Measurements from ENCODE around the gene TANK. TPM values are rescaled to one million over a fixed set of nuclear protein-coding genes. Genes with fewer than 3 reads are reported as not detected.
A peak's percentile ranks its signal among the peaks of the same experiment; 100 is the strongest.
"Not testable (repeated sequence)": the region's sequence is repeated elsewhere in the genome, so short reads cannot be mapped to it uniquely, and the experiment has no call there.

Gene TANK
- total RNA-seq, 1 donor from 2014 or later = 34.4 TPM

DNA sequence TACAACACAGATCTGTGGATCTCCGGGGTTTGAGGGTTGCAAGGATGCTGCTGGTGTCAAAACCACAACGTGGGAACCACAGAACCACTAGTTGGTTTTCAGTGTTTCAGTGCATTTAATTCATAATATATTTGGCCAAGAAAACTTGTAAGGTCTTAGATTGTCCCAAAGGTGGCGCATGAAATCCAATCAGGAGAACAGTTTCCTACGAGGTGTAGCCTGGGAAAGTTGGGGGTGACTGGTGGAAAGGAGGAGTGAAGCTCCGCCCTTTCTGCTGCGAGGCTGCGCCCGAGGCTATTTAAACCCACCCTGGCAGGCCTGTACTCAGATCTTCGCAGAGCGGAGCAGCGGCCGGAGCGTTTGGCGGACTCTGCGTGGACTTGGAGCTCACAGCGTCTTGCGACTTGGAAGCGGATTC, 120.7 kb downstream of the TANK start:
- H3K36me3 Mint-ChIP-seq; H3K27me3 Mint-ChIP-seq; H3K4me1 Mint-ChIP-seq (ENCODE audit: unreplicated experiment); H3K9me3 Mint-ChIP-seq; H3K27ac Mint-ChIP-seq; H3K4me3 Mint-ChIP-seq: not testable (repeated sequence)
- DNase-seq (ENCODE audit: extremely low spot score, unreplicated experiment) = peak; percentile 96
- TF ChIP-seq, protein P1, sequence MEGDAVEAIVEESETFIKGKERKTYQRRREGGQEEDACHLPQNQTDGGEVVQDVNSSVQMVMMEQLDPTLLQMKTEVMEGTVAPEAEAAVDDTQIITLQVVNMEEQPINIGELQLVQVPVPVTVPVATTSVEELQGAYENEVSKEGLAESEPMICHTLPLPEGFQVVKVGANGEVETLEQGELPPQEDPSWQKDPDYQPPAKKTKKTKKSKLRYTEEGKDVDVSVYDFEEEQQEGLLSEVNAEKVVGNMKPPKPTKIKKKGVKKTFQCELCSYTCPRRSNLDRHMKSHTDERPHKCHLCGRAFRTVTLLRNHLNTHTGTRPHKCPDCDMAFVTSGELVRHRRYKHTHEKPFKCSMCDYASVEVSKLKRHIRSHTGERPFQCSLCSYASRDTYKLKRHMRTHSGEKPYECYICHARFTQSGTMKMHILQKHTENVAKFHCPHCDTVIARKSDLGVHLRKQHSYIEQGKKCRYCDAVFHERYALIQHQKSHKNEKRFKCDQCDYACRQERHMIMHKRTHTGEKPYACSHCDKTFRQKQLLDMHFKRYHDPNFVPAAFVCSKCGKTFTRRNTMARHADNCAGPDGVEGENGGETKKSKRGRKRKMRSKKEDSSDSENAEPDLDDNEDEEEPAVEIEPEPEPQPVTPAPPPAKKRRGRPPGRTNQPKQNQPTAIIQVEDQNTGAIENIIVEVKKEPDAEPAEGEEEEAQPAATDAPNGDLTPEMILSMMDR (conservative IDR thresholded peaks at IDR 0.05) = peak; percentile 21

DNA sequence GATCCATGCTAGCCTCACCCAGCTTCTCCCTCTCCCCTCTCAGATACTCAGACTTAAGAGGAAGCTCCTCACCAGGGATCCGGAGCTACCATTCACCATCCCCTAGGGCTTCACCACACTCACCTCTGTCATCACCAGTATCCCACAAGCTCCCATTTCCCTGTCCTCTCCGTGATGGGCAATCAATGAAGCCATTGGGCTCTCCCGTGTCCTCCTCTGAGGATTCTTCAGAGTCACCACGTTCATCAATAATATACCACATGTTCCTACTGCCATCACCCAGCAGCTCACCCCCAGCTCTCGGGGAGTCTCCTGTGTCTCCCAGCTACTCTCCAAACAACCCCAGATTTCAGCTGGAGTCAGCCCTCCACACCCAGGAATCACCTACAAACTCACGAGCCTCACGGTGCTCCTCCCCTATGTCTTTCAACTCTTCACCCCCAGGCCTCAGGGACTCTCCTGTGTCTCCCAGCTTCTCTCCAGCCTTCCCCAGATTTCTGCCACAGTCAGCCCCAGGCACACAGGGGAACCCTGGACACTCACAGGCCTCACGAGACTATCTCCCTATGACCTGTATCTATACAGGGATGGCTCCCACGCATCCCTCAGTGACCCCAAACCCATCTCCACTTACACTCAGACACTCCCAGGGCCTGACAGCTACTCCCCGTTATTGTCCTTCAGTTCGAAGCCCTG, 121.5 kb downstream of the TANK start:
- not testable (repeated sequence) for H3K27ac Mint-ChIP-seq, H3K4me3 Mint-ChIP-seq
- peak; percentile 79 for DNase-seq (ENCODE audit: extremely low spot score, unreplicated experiment)

DNA sequence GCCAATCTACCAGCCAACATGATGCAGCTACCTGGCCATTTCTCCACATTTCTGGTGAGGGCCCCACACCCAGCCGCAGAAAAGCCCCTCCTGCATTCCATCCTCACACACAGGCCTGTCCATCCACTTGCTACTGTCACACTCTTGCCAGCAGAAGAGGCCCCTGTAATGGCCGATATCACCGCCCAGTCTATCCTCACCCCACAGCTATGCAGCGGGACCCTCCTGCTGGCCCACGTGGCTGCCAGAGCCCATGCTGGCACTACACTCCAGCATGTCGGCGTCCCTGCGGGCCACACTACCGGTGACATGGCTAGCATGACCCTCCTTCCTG, 122.0 kb downstream of the TANK start:
- not testable (repeated sequence) for H3K4me1 Mint-ChIP-seq (ENCODE audit: unreplicated experiment); DNase-seq (ENCODE audit: extremely low spot score, unreplicated experiment); H3K4me3 Mint-ChIP-seq; H3K9me3 Mint-ChIP-seq; H3K27ac Mint-ChIP-seq; H3K27me3 Mint-ChIP-seq; H3K36me3 Mint-ChIP-seq

More for the DNA sequence above, 121.5 kb downstream of the TANK start:
- not testable (repeated sequence) for H3K9me3 Mint-ChIP-seq; H3K36me3 Mint-ChIP-seq; H3K4me1 Mint-ChIP-seq (ENCODE audit: unreplicated experiment); H3K27me3 Mint-ChIP-seq

DNA sequence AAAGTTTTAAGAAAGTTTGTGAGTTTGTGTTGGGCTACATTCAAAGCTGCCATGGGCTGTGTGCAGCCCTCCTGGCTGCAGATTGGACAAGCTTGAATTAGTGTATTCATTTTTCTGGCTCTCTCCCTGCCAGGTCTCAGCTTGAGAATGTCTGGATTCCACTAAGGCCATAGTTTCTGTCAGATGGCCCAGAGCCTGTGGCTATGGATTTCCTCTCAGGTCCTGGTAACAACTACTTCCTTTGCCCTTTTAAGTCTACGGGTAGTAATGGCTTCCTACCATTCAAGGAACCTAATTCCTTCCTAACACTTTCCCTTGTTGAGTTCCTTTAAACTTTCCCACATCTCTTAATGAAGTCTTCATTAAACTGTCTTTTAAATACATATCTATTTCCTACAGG, 123.7 kb downstream of the TANK start:
- H3K27ac Mint-ChIP-seq = no peak overlapping the region
- H3K36me3 Mint-ChIP-seq = no peaks in the 10 kb centered on the region
- H3K4me3 Mint-ChIP-seq = no peak overlapping the region
- DNase-seq (ENCODE audit: extremely low spot score, unreplicated experiment) = no peak
- TF ChIP-seq, protein P1 (conservative IDR thresholded peaks at IDR 0.05) = no peak
- H3K9me3 Mint-ChIP-seq = no peaks in the 10 kb centered on the region
- H3K4me1 Mint-ChIP-seq (ENCODE audit: unreplicated experiment) = no peaks in the 10 kb centered on the region
- peaks cover 8% of the 10 kb centered on the region for H3K27me3 Mint-ChIP-seq

Other genes starting within 250 kb of the TANK start
- gene PSMD14, start 148.0 kb downstream of the TANK start, total RNA-seq (ENCODE audit: low replicate concordance) = 46.5 and 52.5 TPM in 2 replicates